Measurements from ENCODE around the gene COMMD1.
A peak's percentile ranks its signal among the peaks of the same experiment; 100 is the strongest.
"Not testable (repeated sequence)": the region's sequence is repeated elsewhere in the genome, so short reads cannot be mapped to it uniquely, and the experiment has no call there.

Gene COMMD1

GRCh38 chr2:62032096-62032495 is 126.6 kb downstream of the COMMD1 start:
- no peak for DNase-seq

- no peak for DNase-seq
Measured at GRCh38 chr2:62034715-62035114, 129.2 kb downstream of the COMMD1 start.

DNA sequence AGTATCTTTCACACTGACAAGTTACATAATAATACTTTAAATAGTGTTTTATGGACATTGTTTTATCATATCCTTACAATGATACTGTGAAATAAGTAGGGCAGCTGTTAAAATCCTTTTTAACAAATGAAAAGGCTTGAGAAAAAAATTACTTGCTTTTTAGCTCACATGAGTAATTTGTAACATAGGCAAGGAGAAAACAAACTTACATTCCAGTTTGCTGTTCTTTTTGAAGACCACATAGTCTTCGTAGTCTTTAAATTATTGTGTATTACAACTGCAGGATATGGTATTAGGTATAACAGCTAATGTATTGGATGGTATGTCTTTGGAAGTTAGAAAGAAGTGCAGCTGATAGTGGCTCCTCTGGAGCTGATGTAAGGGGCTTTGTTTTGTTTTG is 130.8 kb downstream of the COMMD1 start:
- DNase-seq, result no peak

DNA sequence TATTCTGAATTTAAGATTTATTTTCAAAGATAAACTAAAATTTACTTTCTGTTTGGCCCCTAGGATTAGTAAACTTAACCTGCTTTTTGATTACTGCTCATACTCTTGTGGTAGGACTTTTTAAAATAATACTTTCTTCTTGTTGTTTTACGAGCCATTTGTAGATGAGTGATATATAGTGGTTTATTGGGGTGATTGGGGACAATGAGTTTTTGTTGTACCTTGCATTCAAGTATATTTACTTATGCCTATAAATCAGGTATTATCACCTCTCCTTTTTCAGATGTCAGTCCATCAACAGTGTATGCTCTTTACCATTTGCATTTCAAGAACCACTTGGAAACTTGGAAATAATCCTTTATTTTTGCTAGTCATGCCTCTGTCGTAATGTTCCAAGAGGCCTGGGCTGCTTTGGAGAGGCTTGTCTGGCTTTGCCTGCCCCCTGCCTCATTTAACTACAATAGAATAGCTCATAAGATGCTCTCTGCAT is 131.3 kb downstream of the COMMD1 start:
- no peak for DNase-seq

DNA sequence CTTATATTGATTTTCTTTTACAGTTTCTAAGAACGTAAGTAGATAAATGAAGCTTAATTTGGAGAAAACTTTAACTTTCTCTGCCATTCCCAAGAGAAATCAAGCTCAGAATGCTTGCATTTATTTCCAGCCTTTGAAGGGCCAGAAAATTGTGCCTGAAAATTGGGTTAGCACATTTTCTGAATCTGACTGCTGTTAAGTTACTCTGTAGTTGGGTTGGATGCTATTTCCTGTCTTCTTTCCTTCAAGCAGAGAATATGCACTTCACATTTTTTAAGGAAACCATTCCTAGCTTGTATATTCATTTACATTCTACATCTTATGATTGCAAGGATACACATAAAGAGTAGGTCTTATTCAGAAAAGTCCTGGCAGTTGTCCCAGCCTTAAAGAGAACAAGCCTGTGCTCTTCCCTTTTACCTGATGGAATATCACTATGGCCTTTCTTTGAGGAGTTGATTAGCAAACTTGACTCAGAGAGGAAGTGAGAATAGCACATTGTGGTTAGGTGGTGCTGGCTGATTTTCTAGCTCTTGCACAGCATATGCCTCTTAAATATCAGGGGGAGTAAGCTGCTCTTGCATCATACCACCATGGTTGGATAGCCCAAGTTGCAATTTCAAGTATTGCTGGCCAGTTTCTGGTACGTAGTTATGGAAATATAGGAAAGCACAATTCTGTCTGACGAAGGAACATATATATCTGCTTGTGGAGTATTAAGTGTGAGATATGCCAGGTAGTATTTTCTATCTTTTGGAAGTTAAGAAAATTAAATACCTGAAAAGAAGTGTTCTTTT is 133.7 kb downstream of the COMMD1 start:
- DNase-seq, result peak; percentile 55

- DNase-seq, result no peak
Measured at GRCh38 chr2:62040926-62041325, 135.5 kb downstream of the COMMD1 start.

GRCh38 chr2:62041701-62042385 is 136.4 kb downstream of the COMMD1 start:
- not testable (repeated sequence) for DNase-seq

GRCh38 chr2:62042400-62042799 is 136.9 kb downstream of the COMMD1 start:
- DNase-seq, result no peak

GRCh38 chr2:62042944-62043343 is 137.5 kb downstream of the COMMD1 start:
- DNase-seq, result no peak

GRCh38 chr2:62045017-62045543 is 139.6 kb downstream of the COMMD1 start:
- no peak for DNase-seq

DNA sequence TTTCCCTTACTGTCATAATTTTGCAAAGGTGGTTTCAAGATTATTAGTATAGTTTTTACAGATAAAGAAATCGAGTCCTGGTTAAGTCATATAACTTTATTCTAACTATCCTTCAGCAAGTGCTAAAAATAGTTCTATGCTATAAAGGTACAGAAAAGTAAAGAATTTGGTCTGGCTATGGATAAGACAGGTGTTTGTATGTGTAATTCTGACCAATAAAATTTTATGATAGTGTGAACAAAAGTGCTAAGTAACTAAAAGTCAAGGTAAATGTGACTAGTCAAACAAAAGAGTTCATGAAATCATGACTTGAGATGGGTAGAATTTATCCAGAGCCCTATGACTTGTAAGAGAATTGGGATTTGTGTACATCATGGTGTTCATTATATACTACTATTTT is 140.7 kb downstream of the COMMD1 start:
- no peak for DNase-seq

- no peak for DNase-seq
Measured at GRCh38 chr2:62050456-62051045, 145.1 kb downstream of the COMMD1 start.

GRCh38 chr2:62054029-62054791 is 148.7 kb downstream of the COMMD1 start:
- no peak for DNase-seq

- DNase-seq, result no peak
Measured at GRCh38 chr2:62054916-62055450, 149.5 kb downstream of the COMMD1 start.

DNA sequence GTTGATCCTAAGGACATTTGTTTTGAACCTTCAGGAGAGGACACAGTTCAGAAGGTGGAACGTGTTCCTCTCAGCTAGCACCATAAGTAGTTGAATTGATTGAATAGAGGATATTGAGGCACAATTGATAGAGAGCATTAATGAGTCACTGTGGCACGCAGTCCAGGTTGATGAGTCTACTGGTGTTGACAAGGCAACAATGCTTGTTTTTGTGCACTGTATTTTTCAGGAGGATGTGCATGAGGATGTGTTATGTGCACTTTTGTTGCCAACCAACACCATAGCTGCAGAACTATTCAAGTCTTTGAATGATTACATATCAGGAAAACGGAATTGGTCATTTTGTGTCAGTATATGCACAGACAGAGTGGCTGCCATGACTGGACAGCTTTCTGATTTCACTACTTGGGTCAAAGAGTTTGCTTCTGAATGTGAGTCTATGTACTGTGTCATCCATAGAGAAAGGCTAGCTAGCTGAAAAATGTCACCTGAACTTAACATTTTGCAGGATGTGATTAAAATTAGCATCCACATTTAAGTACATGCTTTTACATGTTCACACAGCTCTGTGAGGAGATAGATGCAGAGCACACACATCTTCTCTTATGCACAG is 150.4 kb downstream of the COMMD1 start:
- no peak for DNase-seq

DNA sequence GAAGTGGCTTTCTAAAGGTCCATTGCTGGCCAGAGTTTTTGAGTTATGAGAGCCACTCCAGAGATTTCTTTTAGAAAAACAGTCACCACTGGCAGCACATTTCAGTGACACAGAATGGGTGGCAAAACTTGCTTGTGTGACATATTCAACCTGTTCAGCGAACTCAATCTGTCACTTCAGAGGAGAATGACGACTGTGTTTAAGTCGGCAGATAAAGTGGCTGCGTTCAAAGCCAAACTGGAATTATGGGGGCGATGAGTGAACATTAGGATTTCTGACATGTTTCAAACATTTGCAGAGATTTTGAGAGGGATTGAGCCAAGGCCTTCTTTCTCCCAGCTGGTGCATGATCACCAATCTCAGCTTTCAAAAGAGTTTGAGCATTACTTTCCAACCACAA is 150.9 kb downstream of the COMMD1 start:
- DNase-seq, result no peak

GRCh38 chr2:62065243-62065642 is 159.8 kb downstream of the COMMD1 start:
- DNase-seq, result no peak

DNA sequence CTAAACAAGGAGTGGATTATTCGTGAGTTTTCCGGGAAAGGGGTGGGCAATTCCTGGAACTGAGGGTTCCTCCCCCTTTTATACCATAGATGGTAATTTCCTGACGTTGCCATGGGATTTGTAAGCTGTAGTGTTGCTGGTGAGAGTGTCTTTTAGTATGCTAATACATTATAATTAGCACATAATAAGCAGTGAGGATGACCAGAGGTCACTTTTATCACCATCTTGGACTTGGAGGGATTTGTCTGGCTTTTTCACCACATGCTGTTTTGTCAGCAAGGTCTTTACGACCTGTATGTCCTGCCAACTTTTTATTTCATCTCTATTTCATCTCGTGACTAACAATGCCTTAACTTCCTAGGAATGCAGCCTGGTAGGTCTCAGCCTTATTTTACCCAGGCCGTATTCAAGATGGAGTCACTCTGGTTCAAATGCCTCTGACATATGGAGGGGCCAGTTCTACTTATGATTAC is 165.7 kb downstream of the COMMD1 start:
- DNase-seq, result no peak

- DNase-seq, result no peak
Measured at GRCh38 chr2:62071760-62072680, 166.5 kb downstream of the COMMD1 start.

DNA sequence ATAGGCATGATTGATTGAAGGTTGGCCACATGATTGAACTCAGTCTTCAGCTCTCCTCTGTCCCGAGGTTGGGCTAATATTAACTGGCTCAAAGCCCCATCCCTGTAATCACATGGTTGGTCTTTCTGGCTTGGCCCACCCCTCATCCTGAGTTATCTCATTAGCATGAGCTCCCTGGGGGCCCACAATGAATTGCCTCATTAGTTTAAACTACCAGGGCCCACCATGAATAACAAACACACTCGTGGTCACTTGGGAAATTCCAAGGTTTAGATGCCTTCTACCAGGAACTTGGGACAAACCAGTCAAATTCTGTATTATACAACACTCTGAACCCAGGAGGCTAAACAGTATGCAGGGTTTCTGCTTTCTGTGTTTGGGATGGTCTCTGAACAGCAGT is 168.8 kb downstream of the COMMD1 start:
- DNase-seq, result no peak
